BLaER1 treated with 17β-estradiol and CSF1 and Interleukin-3, amounts not matched to agents 10 nM and 100 nM (cell line): ENCODE results near the gene FUT7.
A peak's percentile ranks its signal among the peaks of the same experiment; 100 is the strongest.

ENCODE experiments used
- H3K27ac ChIP-seq, 11 experiments: shearing (Covaris generic); formaldehyde crosslinking; 2 replicates each; pipeline ENCODE4 v1.8.1; 2022
- H3K27me3 ChIP-seq, 11 experiments: shearing (Covaris generic); formaldehyde crosslinking; 2 replicates each; pipeline ENCODE4 v1.8.1; 2022
- H3K36me3 ChIP-seq, 11 experiments: shearing (Covaris generic); formaldehyde crosslinking; 2 replicates each; pipeline ENCODE4 v1.8.1; 2022
- H3K4me1 ChIP-seq, 10 experiments: shearing (Covaris generic); formaldehyde crosslinking; 2 replicates each; pipeline ENCODE4 v1.8.1; 2022
- H3K4me2 ChIP-seq, 11 experiments: shearing (Covaris generic); formaldehyde crosslinking; 2 replicates each; pipeline ENCODE4 v1.8.1; 2022
- H3K4me3 ChIP-seq, 10 experiments: shearing (Covaris generic); formaldehyde crosslinking; 2 replicates each; pipeline ENCODE4 v1.8.1; 2022
- H3K9ac ChIP-seq, 11 experiments: shearing (Covaris generic); formaldehyde crosslinking; 2 replicates each; pipeline ENCODE4 v1.8.1; 2022
- H3K9me3 ChIP-seq, 11 experiments: shearing (Covaris generic); formaldehyde crosslinking; replicated peaks in 1 of 11; 2 replicates each; pipeline ENCODE4 v1.8.1; 2022
- H4K20me1 ChIP-seq, 11 experiments: shearing (Covaris generic); formaldehyde crosslinking; 2 replicates each; pipeline ENCODE4 v1.8.1; 2022
- Cebpa-rat ChIP-seq, 11 experiments: shearing (Covaris generic); IDR thresholded peaks; 2 replicates each; pipeline ENCODE4 v1.8.1; 2022

The FUT7 gene

GRCh38 chr9:137054932-137055384, 23.1 kb upstream of the FUT7 start:
- H3K4me2 ChIP-seq, result no peak overlapping the region
- no peaks in the 10 kb centered on the region for H3K9me3 ChIP-seq
- peaks cover 0 to 31% (median 23%) of the 10 kb centered on the region in 10 experiments; a peak in 18 of 20 replicates for H3K4me1 ChIP-seq
- no peak overlapping the region for H3K9ac ChIP-seq
- H4K20me1 ChIP-seq, result peaks cover 0 to 60% (median 24%) of the 10 kb centered on the region in 11 experiments; a peak in 12 of 22 replicates
- H3K36me3 ChIP-seq, result no peaks in the 10 kb centered on the region
- H3K4me3 ChIP-seq, result no peak overlapping the region
- H3K27me3 ChIP-seq, result peaks cover 59 to 73% (median 64%) of the 10 kb centered on the region in 11 experiments
- no peak overlapping the region for H3K27ac ChIP-seq
- no peak for TF ChIP-seq Cebpa-rat (IDR thresholded peaks at IDR 0.05)

- H3K27me3 ChIP-seq, result peaks cover 66 to 80% (median 71%) of the 10 kb centered on the region in 11 experiments
- peak within 1 kb of the TSS in 4 of 10 experiments; percentile 23 to 32 (median 28); a peak in 2 of 20 replicates for H3K4me3 ChIP-seq
- no peak for TF ChIP-seq Cebpa-rat (IDR thresholded peaks at IDR 0.05)
- H3K4me2 ChIP-seq, result peak within 1 kb of the TSS; percentile 30 to 61 (median 39); a peak in 17 of 22 replicates
- no peak within 1 kb of the TSS for H3K9ac ChIP-seq
- H3K36me3 ChIP-seq, result no peaks in the 10 kb centered on the region
- no peak within 1 kb of the TSS for H3K27ac ChIP-seq
- peaks cover 0 to 67% (median 30%) of the 10 kb centered on the region in 11 experiments; a peak in 15 of 22 replicates for H4K20me1 ChIP-seq
- peaks cover 0 to 31% (median 23%) of the 10 kb centered on the region in 10 experiments; a peak in 19 of 20 replicates for H3K4me1 ChIP-seq
- H3K9me3 ChIP-seq, result no peaks in the 10 kb centered on the region
Measured at GRCh38 chr9:137053944-137054931, 22.4 kb upstream of the FUT7 start, which contains the start of gene ENTPD2. ENTPD2 (minus strand) TSS chr9:137054061; CDS start chr9:137053997, 64 bp downstream.

GRCh38 chr9:137052998-137053943, 21.4 kb upstream of the FUT7 start:
- peak overlapping the region; percentile 30 to 61 (median 39); a peak in 17 of 22 replicates for H3K4me2 ChIP-seq
- no peak for TF ChIP-seq Cebpa-rat (IDR thresholded peaks at IDR 0.05)
- no peak overlapping the region for H3K9ac ChIP-seq
- H3K36me3 ChIP-seq, result no peaks in the 10 kb centered on the region
- peak overlapping the region in 4 of 10 experiments; percentile 23 to 32 (median 28); a peak in 2 of 20 replicates for H3K4me3 ChIP-seq
- H3K27ac ChIP-seq, result no peak overlapping the region
- no peaks in the 10 kb centered on the region for H3K9me3 ChIP-seq
- peaks cover 0 to 24% (median 17%) of the 10 kb centered on the region in 10 experiments; a peak in 18 of 20 replicates for H3K4me1 ChIP-seq
- H3K27me3 ChIP-seq, result peaks cover 74 to 89% (median 80%) of the 10 kb centered on the region in 11 experiments
- peaks cover 0 to 71% (median 30%) of the 10 kb centered on the region in 11 experiments; a peak in 15 of 22 replicates for H4K20me1 ChIP-seq

- H3K4me3 ChIP-seq, result no peak overlapping the region
- TF ChIP-seq Cebpa-rat (IDR thresholded peaks at IDR 0.05), result no peak
- peaks cover 0 to 19% (median 16%) of the 10 kb centered on the region in 10 experiments; a peak in 16 of 20 replicates for H3K4me1 ChIP-seq
- H3K4me2 ChIP-seq, result peak overlapping the region in 7 of 11 experiments; percentile 2 to 43 (median 36); a peak in 9 of 22 replicates
- H3K36me3 ChIP-seq, result no peaks in the 10 kb centered on the region
- no peak overlapping the region for H3K9ac ChIP-seq
- H4K20me1 ChIP-seq, result peaks cover 0 to 79% (median 36%) of the 10 kb centered on the region in 11 experiments; a peak in 16 of 22 replicates
- peaks cover 84 to 99% (median 90%) of the 10 kb centered on the region in 11 experiments for H3K27me3 ChIP-seq
- no peaks in the 10 kb centered on the region for H3K9me3 ChIP-seq
- H3K27ac ChIP-seq, result no peak overlapping the region
Measured at GRCh38 chr9:137052293-137052692, 20.4 kb upstream of the FUT7 start.

GRCh38 chr9:137051145-137051724, 19.3 kb upstream of the FUT7 start:
- peaks cover 2 to 27% (median 20%) of the 10 kb centered on the region in 10 experiments; a peak in 17 of 20 replicates for H3K4me1 ChIP-seq

GRCh38 chr9:137050570-137050969, 18.7 kb upstream of the FUT7 start:
- Histone ChIP-seq H3K9me3 (no peaks in the 10 kb centered on the region), H4K20me1 (peaks cover 0 to 83% (median 41%) of the 10 kb centered on the region in 11 experiments; a peak in 18 of 22 replicates), H3K36me3 (no peaks in the 10 kb centered on the region), H3K9ac (no peak overlapping the region), H3K4me3 (no peak overlapping the region), H3K4me1 (peaks cover 9 to 33% (median 23%) of the 10 kb centered on the region in 10 experiments; a peak in 19 of 20 replicates), H3K27ac (no peak overlapping the region), H3K27me3 (peaks cover 87 to 99% (median 96%) of the 10 kb centered on the region in 11 experiments), H3K4me2 (no peak overlapping the region)
- no peak for TF ChIP-seq Cebpa-rat (IDR thresholded peaks at IDR 0.05)

More at GRCh38 chr9:137051145-137051724, 19.3 kb upstream of the FUT7 start:
- no peak overlapping the region for H3K9ac ChIP-seq
- no peaks in the 10 kb centered on the region for H3K9me3 ChIP-seq
- H3K4me3 ChIP-seq, result no peak overlapping the region
- no peak overlapping the region for H3K4me2 ChIP-seq
- H3K27me3 ChIP-seq, result peaks cover 91 to 99% (median 96%) of the 10 kb centered on the region in 11 experiments
- H3K36me3 ChIP-seq, result no peaks in the 10 kb centered on the region
- peaks cover 0 to 86% (median 40%) of the 10 kb centered on the region in 11 experiments; a peak in 16 of 22 replicates for H4K20me1 ChIP-seq
- no peak overlapping the region for H3K27ac ChIP-seq
- TF ChIP-seq Cebpa-rat (IDR thresholded peaks at IDR 0.05), result no peak

GRCh38 chr9:137049544-137050449, 17.9 kb upstream of the FUT7 start:
- Histone ChIP-seq H3K4me2 (no peak overlapping the region), H3K4me1 (peaks cover 16 to 41% (median 30%) of the 10 kb centered on the region in 10 experiments), H3K36me3 (no peaks in the 10 kb centered on the region), H3K27ac (no peak overlapping the region), H3K27me3 (peaks cover 79 to 99% (median 96%) of the 10 kb centered on the region in 11 experiments), H4K20me1 (peaks cover 3 to 83% (median 49%) of the 10 kb centered on the region in 11 experiments; a peak in 21 of 22 replicates), H3K9me3 (no peaks in the 10 kb centered on the region), H3K9ac (no peak overlapping the region), H3K4me3 (no peak overlapping the region)
- TF ChIP-seq Cebpa-rat (IDR thresholded peaks at IDR 0.05), result no peak
